Stimulated activated CD8-positive, alpha-beta memory T cell treated with anti-CD3 and anti-CD28 coated beads, Interleukin-15, amount 100 ng/mL, for 24 hours (primary cell): ENCODE data around the gene AGBL4.

ENCODE experiments used
- DNase-seq: peaks from one replicate; pipeline ENCODE4 v3.0.0-alpha.2; 2020; ENCODE audit warnings: low read depth

The AGBL4 gene

GRCh38 chr1:48679859-48680258 lies 1343.9 kb downstream of the AGBL4 start:
- no peak for DNase-seq

GRCh38 chr1:48678710-48679505 lies 1344.8 kb downstream of the AGBL4 start:
- no peak for DNase-seq

GRCh38 chr1:48677306-48678287 lies 1346.2 kb downstream of the AGBL4 start:
- DNase-seq: peak; percentile 16

- no peak for DNase-seq
Measured at GRCh38 chr1:48676822-48677221, 1346.9 kb downstream of the AGBL4 start.

GRCh38 chr1:48676376-48676775 lies 1347.4 kb downstream of the AGBL4 start:
- DNase-seq: no peak

GRCh38 chr1:48675251-48675650 lies 1348.5 kb downstream of the AGBL4 start:
- no peak for DNase-seq

GRCh38 chr1:48674641-48675040 lies 1349.1 kb downstream of the AGBL4 start:
- no peak for DNase-seq

- DNase-seq: no peak
Measured at GRCh38 chr1:48673332-48674105, 1350.2 kb downstream of the AGBL4 start.

GRCh38 chr1:48671578-48671977 lies 1352.2 kb downstream of the AGBL4 start:
- no peak for DNase-seq

GRCh38 chr1:48670234-48671020 lies 1353.3 kb downstream of the AGBL4 start:
- no peak for DNase-seq

- DNase-seq: no peak
Measured at GRCh38 chr1:48668339-48668738, 1355.4 kb downstream of the AGBL4 start.

GRCh38 chr1:48667782-48668181 lies 1356.0 kb downstream of the AGBL4 start:
- no peak for DNase-seq

- DNase-seq: no peak
Measured at GRCh38 chr1:48665708-48666407, 1357.9 kb downstream of the AGBL4 start.

- DNase-seq: no peak
Measured at GRCh38 chr1:48661726-48662463, 1361.9 kb downstream of the AGBL4 start.

- DNase-seq: no peak
Measured at GRCh38 chr1:48659801-48660200, 1364.0 kb downstream of the AGBL4 start.

GRCh38 chr1:48657413-48657812 lies 1366.3 kb downstream of the AGBL4 start:
- no peak for DNase-seq

GRCh38 chr1:48654606-48655210 lies 1369.0 kb downstream of the AGBL4 start:
- DNase-seq: no peak

GRCh38 chr1:48652334-48652733 lies 1371.4 kb downstream of the AGBL4 start:
- no peak for DNase-seq

- no peak for DNase-seq
Measured at GRCh38 chr1:48649880-48650279, 1373.9 kb downstream of the AGBL4 start.

GRCh38 chr1:48645883-48646282 lies 1377.9 kb downstream of the AGBL4 start:
- no peak for DNase-seq
